H1 (cell line): ENCODE results near the gene TMEM50A. TPM values are rescaled to one million over a fixed set of nuclear protein-coding genes. Genes with fewer than 3 reads are reported as not detected.
A peak's percentile ranks its signal among the peaks of the same experiment; 100 is the strongest.
"Not testable (repeated sequence)": the region's sequence is repeated elsewhere in the genome, so short reads cannot be mapped to it uniquely, and the experiment has no call there.

Source experiments
- CTCF ChIA-PET: fragments of 300-600 bp; sonication (Branson Sonifier 250); formaldehyde crosslinking; loops from one replicate; lab custom pipeline; 2021; ENCODE audit not compliant: partially characterized antibody; lab: Charles Lee
- POLR2A ChIA-PET: fragments of 300-600 bp; sonication (Branson Sonifier 250); formaldehyde crosslinking; loops from one replicate; lab custom pipeline; 2021; ENCODE audit warnings: inconsistent platforms; ENCODE audit not compliant: partially characterized antibody; lab: Charles Lee
- DNase-seq, 2 experiments: peaks; one replicate each; pipeline versions ENCODE4 v3.0.0 to v3.0.0-alpha.2; 2010 to 2022; ENCODE audit warnings: low spot score in 2 of 2, low read depth in 1 of 2, mixed read lengths in 1 of 2
- FAIRE-seq: peaks from 2 replicates; lab custom pipeline; 2011; peaks lifted over from hg19 to GRCh38; lab: Jason Lieb, UNC
- H2AFZ ChIP-seq: 2 replicates; pipeline ENCODE4 v1.8.1; 2012; ENCODE audit warnings: low read length, inconsistent platforms
- H2AK5ac ChIP-seq: 2 replicates; pipeline ENCODE4 v1.6.1; 2013; ENCODE audit warnings: low read depth, low read length
- H2BK120ac ChIP-seq: replicated peaks from 2 replicates; pipeline ENCODE3; 2013; ENCODE audit warnings: low read depth, low read length, inconsistent platforms
- H2BK12ac ChIP-seq: 2 replicates; pipeline ENCODE4 v1.6.1; 2013; ENCODE audit warnings: low read depth, low read length
- H2BK15ac ChIP-seq: 2 replicates; pipeline ENCODE4 v1.6.1; 2013; ENCODE audit warnings: low read length
- H2BK20ac ChIP-seq: 2 replicates; pipeline ENCODE4 v1.6.1; 2013; ENCODE audit warnings: low read length
- H2BK5ac ChIP-seq: 2 replicates; pipeline ENCODE4 v1.6.1; 2013; ENCODE audit warnings: low read depth, low read length
- H3K14ac ChIP-seq: 2 replicates; pipeline ENCODE4 v1.6.1; 2013; ENCODE audit warnings: inconsistent platforms; ENCODE audit not compliant: insufficient read length
- H3K18ac ChIP-seq: 2 replicates; pipeline ENCODE4 v1.6.1; 2013; ENCODE audit warnings: low read length; ENCODE audit errors: extremely low read depth
- H3K23ac ChIP-seq: 2 replicates; pipeline ENCODE4 v1.6.1; 2013; ENCODE audit warnings: inconsistent platforms; ENCODE audit not compliant: insufficient read length
- H3K23me2 ChIP-seq: 2 replicates; pipeline ENCODE4 v1.6.1; 2013; ENCODE audit warnings: low read depth, low read length
- H3K27ac ChIP-seq: 2 replicates; pipeline ENCODE4 v1.6.1; 2011; ENCODE audit warnings: low read depth, low read length, inconsistent platforms
- H3K27me3 ChIP-seq, 4 experiments: replicated peaks in 1 of 4; 1 replicate in 1 of 4; 2 replicates in 3 of 4; pipeline versions ENCODE4 v1.6.1 to v1.8.1; 2011 to 2013; ENCODE audit warnings: low read length in 3 of 4, mild to moderate bottlenecking in 3 of 4, inconsistent platforms in 2 of 4, mixed read lengths in 2 of 4, moderate library complexity in 1 of 4; ENCODE audit not compliant: control insufficient read depth in 3 of 4, insufficient read depth in 3 of 4; ENCODE audit errors: extremely low read depth in 1 of 4
- H3K36me3 ChIP-seq, 4 experiments: 2 replicates each; pipeline versions ENCODE4 v1.6.1 to v1.8.1; 2011 to 2013; ENCODE audit warnings: mild to moderate bottlenecking in 4 of 4, low read length in 3 of 4, moderate library complexity in 2 of 4, control low read depth in 1 of 4, inconsistent platforms in 1 of 4; ENCODE audit not compliant: insufficient read depth in 4 of 4, control insufficient read depth in 2 of 4
- H3K4ac ChIP-seq: replicated peaks from 2 replicates; pipeline ENCODE3; 2013; ENCODE audit warnings: low read length, low read depth, mixed read lengths, inconsistent platforms; ENCODE audit not compliant: insufficient read length
- H3K4me1 ChIP-seq, 4 experiments: replicated peaks in 1 of 4; 1 replicate in 1 of 4; 2 replicates in 3 of 4; pipeline versions ENCODE4 v1.6.1 to v1.8.1; 2011 to 2013; ENCODE audit warnings: low read length in 3 of 4, inconsistent platforms in 2 of 4, mixed read lengths in 1 of 4; ENCODE audit not compliant: insufficient read depth in 4 of 4, control insufficient read depth in 3 of 4
- H3K4me2 ChIP-seq, 2 experiments: 2 replicates each; pipeline versions ENCODE4 v1.6.1 to v1.8.1; 2011 to 2013; ENCODE audit warnings: low read depth in 2 of 2, low read length in 2 of 2, control low read depth in 1 of 2, inconsistent platforms in 1 of 2, mild to moderate bottlenecking in 1 of 2; ENCODE audit not compliant: insufficient read depth in 1 of 2
- H3K4me3 ChIP-seq, 4 experiments: fragments of 200-600, 300-600 bp in 1 of 4; sonication (generic), shearing (Covaris generic), sonication (Bioruptor Twin) in 1 of 4; 2 replicates each; pipeline versions ENCODE4 v1.5.1 to v1.8.1; 2011 to 2016; ENCODE audit warnings: low read length in 4 of 4, low read depth in 3 of 4, control low read depth in 2 of 4, inconsistent platforms in 2 of 4, mild to moderate bottlenecking in 2 of 4, mixed read lengths in 1 of 4, moderate library complexity in 1 of 4; ENCODE audit not compliant: insufficient read depth in 2 of 4; ENCODE audit errors: extremely low read depth in 1 of 4
- H3K56ac ChIP-seq: replicated peaks from 2 replicates; pipeline ENCODE3; 2013; ENCODE audit warnings: low read depth, mild to moderate bottlenecking, mixed read lengths, low read length, inconsistent platforms; ENCODE audit not compliant: insufficient read length
- H3K79me1 ChIP-seq: 2 replicates; pipeline ENCODE4 v1.6.1; 2013; ENCODE audit warnings: low read depth, low read length, control low read depth
- H3K79me2 ChIP-seq, 2 experiments: 2 replicates each; pipeline versions ENCODE4 v1.6.1 to v1.8.1; 2012 to 2013; ENCODE audit warnings: low read length in 2 of 2, mild to moderate bottlenecking in 2 of 2, inconsistent platforms in 1 of 2; ENCODE audit not compliant: insufficient read depth in 2 of 2, control insufficient read depth in 1 of 2
- H3K9ac ChIP-seq, 4 experiments: replicated peaks in 1 of 4; 1 replicate in 1 of 4; 2 replicates in 3 of 4; pipeline versions ENCODE4 v1.6.1 to v1.8.1; 2011 to 2013; ENCODE audit warnings: low read depth in 3 of 4, low read length in 3 of 4, control low read depth in 2 of 4, mild to moderate bottlenecking in 2 of 4, moderate library complexity in 2 of 4, inconsistent platforms in 1 of 4; ENCODE audit errors: extremely low read depth in 1 of 4
- H3K9me3 ChIP-seq, 2 experiments: 2 replicates each; pipeline versions ENCODE4 v1.6.1 to v1.8.1; 2012 to 2013; ENCODE audit warnings: mild to moderate bottlenecking in 2 of 2, moderate library complexity in 2 of 2, control low read depth in 1 of 2, inconsistent platforms in 1 of 2, low read depth in 1 of 2, low read length in 1 of 2, mixed read lengths in 1 of 2; ENCODE audit not compliant: insufficient read depth in 2 of 2
- H4K20me1 ChIP-seq, 2 experiments: replicated peaks in 1 of 2; 2 replicates each; pipeline versions ENCODE3 to v1.8.1; 2011 to 2013; ENCODE audit warnings: inconsistent platforms in 2 of 2, low read length in 2 of 2, mild to moderate bottlenecking in 1 of 2; ENCODE audit not compliant: insufficient read depth in 2 of 2, control insufficient read depth in 1 of 2
- H4K5ac ChIP-seq: 2 replicates; pipeline ENCODE4 v1.6.1; 2013; ENCODE audit warnings: low read length, low read depth, mixed read lengths, inconsistent platforms; ENCODE audit not compliant: insufficient read length
- H4K8ac ChIP-seq: 2 replicates; pipeline ENCODE4 v1.8.0; 2013; ENCODE audit warnings: mild to moderate bottlenecking, moderate library complexity, low read length, inconsistent platforms; ENCODE audit not compliant: insufficient read depth; ENCODE audit errors: extremely low read depth
- H4K91ac ChIP-seq: replicated peaks from 2 replicates; pipeline ENCODE3; 2013; ENCODE audit warnings: low read length, mixed read lengths, inconsistent platforms; ENCODE audit not compliant: insufficient read length
- WGBS, 2 experiments: shearing (Covaris generic) in 1 of 2; methylation state at CpG; one replicate each; pipeline versions ENCODE4 v1.1.6 to v1.1.7; 2013 to 2015; ENCODE audit warnings: low lambda C conversion rate in 2 of 2, mixed read lengths in 2 of 2, inconsistent platforms in 1 of 2, low coverage in 1 of 2, missing lambda C conversion rate in 1 of 2; ENCODE audit not compliant: insufficient replicate concordance in 2 of 2, insufficient coverage in 1 of 2, insufficient read length in 1 of 2; ENCODE audit errors: extremely low coverage in 1 of 2, missing lambda C conversion rate in 1 of 2; 5-methylcytosine and 5-hydroxymethylcytosine counted together
- polyA plus RNA-seq, 7 experiments: library from polyadenylated mRNA; depleted of rRNA in 3 of 7; stranded (reverse) in 5 of 7; unstranded in 2 of 7; fragments of >200 nt in 5 of 7; fragments of 200-250 nt in 2 of 7; gene quantifications; 1 replicate in 5 of 7; 2 replicates in 1 of 7; 4 replicates in 1 of 7; pipeline versions ENCODE4 v1.2.1 to v1.2.3, GENCODE V29; 2011 to 2013; ENCODE audit warnings: missing spikeins in 2 of 7, mixed read lengths in 2 of 7
- total RNA-seq: library from RNA; stranded (reverse); fragmentation: NEBNext Ultra II Directional; extraction: Animal tissue kit (Norgen Biotek cat#: 25700); gene quantifications from 2 replicates; pipeline ENCODE4 v1.2.1, GENCODE V29; 2021

Gene TMEM50A
- total and polyA plus RNA-seq, 2 of the 8 experiments (the other 6 are each of a cell fraction or from before 2014, with no cell fraction given): 98.6 to 111 TPM

DNA sequence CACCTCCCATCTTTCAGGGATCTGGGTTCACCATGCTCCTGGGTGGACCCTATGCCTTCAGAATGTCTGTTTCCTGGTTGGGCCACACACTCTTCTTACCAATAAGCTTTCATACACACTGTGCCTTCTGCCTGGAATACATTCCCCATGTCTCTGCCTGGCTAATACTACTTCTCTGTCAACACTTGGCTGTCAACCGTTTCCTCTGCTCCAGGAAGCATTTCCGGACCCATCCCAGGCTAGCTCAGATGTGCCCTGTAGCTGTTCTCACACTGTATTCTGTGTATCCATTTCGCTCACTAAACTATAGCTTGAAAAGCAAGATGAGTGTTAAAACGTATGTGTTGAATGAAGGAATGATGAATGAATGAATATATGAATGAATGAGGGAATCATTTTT is 49.0 kb downstream of the TMEM50A start:
- not testable (repeated sequence) for H2BK20ac ChIP-seq, H4K20me1 ChIP-seq, H3K56ac ChIP-seq, H3K9ac ChIP-seq, H2BK120ac ChIP-seq, H3K4ac ChIP-seq, H3K79me1 ChIP-seq, H2BK5ac ChIP-seq, H2BK12ac ChIP-seq, H3K27me3 ChIP-seq, H3K14ac ChIP-seq, H3K27ac ChIP-seq, H3K9me3 ChIP-seq, H3K4me2 ChIP-seq, H3K4me3 ChIP-seq, H4K91ac ChIP-seq, H3K79me2 ChIP-seq, H3K18ac ChIP-seq, H4K8ac ChIP-seq, H3K36me3 ChIP-seq, H2AFZ ChIP-seq, H3K23me2 ChIP-seq, H3K23ac ChIP-seq, FAIRE-seq, H2AK5ac ChIP-seq, H2BK15ac ChIP-seq, H4K5ac ChIP-seq, H3K4me1 ChIP-seq
- POLR2A ChIA-PET: interaction anchor here (1.0 kb wide), 1 partner anchor 140 kb away, joined by 3 read pairs; the partner anchor contains the start of gene RSRP1
- DNase-seq: peak in 1 of 2 experiments; percentile 3
- 84% methylated on average over 4 of the region's 4 CpGs; no CpG with 5 or more reads in 1 of the 2 experiments for WGBS, 2 experiments
- CTCF ChIA-PET: interaction anchor here (0.6 kb wide), 1 partner anchor 106 kb away, joined by 3 read pairs; no protein-coding TSS in a partner anchor

DNA sequence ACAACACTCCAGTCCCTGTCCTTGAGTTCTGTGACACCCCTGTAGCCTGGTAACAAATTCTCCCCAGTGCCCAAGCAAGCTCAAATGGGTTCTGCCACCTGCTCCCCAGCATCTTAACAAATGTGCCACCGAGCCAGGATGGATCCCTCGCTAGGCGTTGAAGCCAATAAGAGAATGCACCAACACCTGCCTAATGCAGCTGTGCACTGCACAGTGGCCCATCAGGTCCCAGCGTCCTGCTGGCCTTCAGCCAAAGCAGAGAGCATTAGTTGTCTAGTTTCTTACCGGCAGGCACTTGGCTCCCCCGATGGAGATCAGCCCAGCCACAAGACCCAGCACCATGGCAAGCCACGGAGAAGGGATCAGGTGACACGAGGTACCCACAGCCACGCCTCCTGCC is 50.6 kb downstream of the TMEM50A start:
- H3K23me2 ChIP-seq, H3K4me1 ChIP-seq, H2BK120ac ChIP-seq, H2BK20ac ChIP-seq, H3K9ac ChIP-seq, CTCF ChIA-PET, H3K4me2 ChIP-seq, H3K4ac ChIP-seq, H4K91ac ChIP-seq, H3K79me2 ChIP-seq, POLR2A ChIA-PET, H3K56ac ChIP-seq, H3K79me1 ChIP-seq, H2BK15ac ChIP-seq, H2BK5ac ChIP-seq, H3K27ac ChIP-seq, H4K8ac ChIP-seq, H3K36me3 ChIP-seq, H3K23ac ChIP-seq, H4K5ac ChIP-seq, H2AK5ac ChIP-seq, H3K27me3 ChIP-seq, H3K18ac ChIP-seq, FAIRE-seq, H2AFZ ChIP-seq, H3K9me3 ChIP-seq, H3K14ac ChIP-seq, H2BK12ac ChIP-seq, H4K20me1 ChIP-seq, H3K4me3 ChIP-seq: not testable (repeated sequence)
- peak in 1 of 2 experiments; percentile 41 for DNase-seq
- WGBS, 2 experiments: 88% methylated on average over 8 of the region's 9 CpGs; no CpG with 5 or more reads in 1 of the 2 experiments
